GM12878 (cell line): Measurements from ENCODE around the gene PPP1R1C. TPM values are rescaled to one million over a fixed set of nuclear protein-coding genes. Genes with fewer than 3 reads are reported as not detected.

Experiments
- ATAC-seq: fragments of 200-7000 bp; cut with Tn5 transposase; 3 replicates; pipeline ENCODE4 v1.9.1; 2020; ENCODE audit warnings: mild to moderate bottlenecking, moderate library complexity
- BruUV-seq: library from RNA; stranded (reverse); fragments of 400-500 nt; replicated peaks from 2 replicates; lab custom pipeline; 2021; lab: Mats Ljungman, UMichigan
- CTCF ChIA-PET: fragments of 300-600 bp; sonication (Branson Sonifier 250); formaldehyde crosslinking; extraction: SDS; loops from one replicate; lab custom pipeline; 2021; ENCODE audit warnings: inconsistent platforms; lab: Yijun Ruan, JAX
- POLR2A ChIA-PET: fragments of 350-600 bp; formaldehyde crosslinking; extraction: SDS; loops from one replicate; lab custom pipeline; 2021; ENCODE audit warnings: inconsistent platforms; lab: Charles Lee
- RAD21 ChIA-PET: fragments of 300-600 bp; sonication (Branson Sonifier 250); formaldehyde crosslinking; loops from one replicate; lab custom pipeline; 2023; ENCODE audit warnings: antibody characterized with exemption; ENCODE audit not compliant: unreplicated experiment; lab: Charles Lee
- SMC1A ChIA-PET: fragments of 300-600 bp; sonication (Branson Sonifier 250); formaldehyde crosslinking; loops from one replicate; lab custom pipeline; 2023; ENCODE audit not compliant: unreplicated experiment, uncharacterized antibody; lab: Charles Lee
- DNase-seq: peaks from one replicate; pipeline ENCODE4 v3.0.0-alpha.2; 2011; ENCODE audit warnings: low read depth, low spot score
- FAIRE-seq: peaks from 3 replicates; lab custom pipeline; 2011; peaks lifted over from hg19 to GRCh38; lab: Jason Lieb, UNC
- H2AFZ ChIP-seq: 2 replicates; pipeline ENCODE4 v1.6.0; 2011; ENCODE audit warnings: low read depth, low read length, control low read depth; ENCODE audit not compliant: control insufficient read depth
- H3K27ac ChIP-seq: 2 replicates; pipeline ENCODE4 v1.5.1; 2011; ENCODE audit warnings: control low read depth; ENCODE audit not compliant: control insufficient read depth, insufficient read depth
- H3K27me3 ChIP-seq, 2 experiments: replicated peaks in 1 of 2; 2 replicates each; pipeline versions ENCODE4 v1.6.0 to v1.6.1; 2011; ENCODE audit warnings: low read length in 1 of 2; ENCODE audit not compliant: control insufficient read depth in 2 of 2, insufficient read depth in 2 of 2
- H3K36me3 ChIP-seq, 2 experiments: 2 replicates each; pipeline ENCODE4 v1.5.1; 2011; ENCODE audit warnings: low read length in 1 of 2; ENCODE audit not compliant: control insufficient read depth in 2 of 2, insufficient read depth in 2 of 2
- H3K4me1 ChIP-seq: 2 replicates; pipeline ENCODE4 v1.6.1; 2011; ENCODE audit warnings: mild to moderate bottlenecking, low read length, moderate library complexity, mixed read lengths; ENCODE audit not compliant: control insufficient read depth, insufficient read depth
- H3K4me2 ChIP-seq: 2 replicates; pipeline ENCODE4 v1.6.0; 2011; ENCODE audit warnings: control low read depth; ENCODE audit not compliant: control insufficient read depth, insufficient read depth
- H3K4me3 ChIP-seq: fragments of 200-600 bp; sonication (generic); 2 replicates; pipeline ENCODE4 v1.5.1; 2016
- H3K79me2 ChIP-seq: 2 replicates; pipeline ENCODE4 v1.6.0; 2011; ENCODE audit warnings: low read length; ENCODE audit not compliant: control insufficient read depth, insufficient read depth
- H3K9ac ChIP-seq: 2 replicates; pipeline ENCODE4 v1.8.0; 2011; ENCODE audit warnings: low read length, control low read depth, mixed read lengths; ENCODE audit not compliant: control insufficient read depth, insufficient read depth
- H3K9me3 ChIP-seq: replicated peaks from 3 replicates; pipeline ENCODE4 v1.5.1; 2011; ENCODE audit warnings: mild to moderate bottlenecking, low read length; ENCODE audit not compliant: control insufficient read depth, insufficient read depth
- H4K20me1 ChIP-seq: 2 replicates; pipeline ENCODE4 v1.6.0; 2011; ENCODE audit not compliant: control insufficient read depth, insufficient read depth
- ASH2L ChIP-seq: fragments of 300-600, 200-600 bp; sonication (generic); IDR thresholded peaks from 2 replicates; pipeline ENCODE4 v1.6.1; 2017; ENCODE audit warnings: low read depth, mild to moderate bottlenecking, borderline replicate concordance
- ATF7 ChIP-seq: fragments of 450-650 bp; IDR thresholded peaks from 2 replicates; pipeline ENCODE4 v1.6.1; 2016; ENCODE audit warnings: low read depth, mild to moderate bottlenecking
- GABPA ChIP-seq: IDR thresholded peaks from 2 replicates; pipeline ENCODE4 v1.6.1; 2014; ENCODE audit warnings: antibody characterized with exemption, low read depth, mild to moderate bottlenecking, inconsistent platforms
- GATAD2B ChIP-seq: fragments of 450-650 bp; conservative IDR thresholded peaks from 2 replicates; pipeline ENCODE4 v1.6.1; 2017; ENCODE audit warnings: low read depth, mild to moderate bottlenecking, moderate library complexity
- KLF5 ChIP-seq: fragments of 450-650 bp; IDR thresholded peaks from 2 replicates; pipeline ENCODE4 v1.6.1; 2014; ENCODE audit warnings: mild to moderate bottlenecking; ENCODE audit not compliant: partially characterized antibody
- NBN ChIP-seq: fragments of 450-650 bp; IDR thresholded peaks from 2 replicates; pipeline ENCODE4 v1.6.1; 2016
- PML ChIP-seq: IDR thresholded peaks from 2 replicates; pipeline ENCODE4 v1.6.1; 2012; ENCODE audit warnings: low read length, inconsistent platforms
- SMARCA5 ChIP-seq: fragments of 450-650 bp; IDR thresholded peaks from 2 replicates; pipeline ENCODE4 v1.6.1; 2017; ENCODE audit warnings: mild to moderate bottlenecking
- STAT1 ChIP-seq: fragments of 450-650 bp; conservative IDR thresholded peaks from 2 replicates; pipeline ENCODE4 v1.6.1; 2014; ENCODE audit warnings: antibody characterized with exemption, mild to moderate bottlenecking
- USF1 ChIP-seq: IDR thresholded peaks from 2 replicates; pipeline ENCODE4 v1.6.1; 2011; ENCODE audit warnings: borderline replicate concordance, low read depth, mild to moderate bottlenecking, moderate library complexity, mixed read lengths, low read length; ENCODE audit not compliant: insufficient read depth; ENCODE audit errors: extremely low read length
- ZNF24 ChIP-seq: fragments of 450-650 bp; IDR thresholded peaks from 2 replicates; pipeline ENCODE4 v1.6.1; 2017; ENCODE audit warnings: antibody characterized with exemption, mild to moderate bottlenecking
- ZNF622 ChIP-seq: fragments of 450-650 bp; IDR thresholded peaks from 2 replicates; pipeline ENCODE4 v1.6.1; 2017; ENCODE audit warnings: mild to moderate bottlenecking, inconsistent platforms
- WGBS: methylation state at CpG from one replicate; pipeline ENCODE4 v1.1.6; 2016; ENCODE audit warnings: low lambda C conversion rate; ENCODE audit not compliant: insufficient replicate concordance, insufficient coverage; ENCODE audit errors: missing lambda C conversion rate; 5-methylcytosine and 5-hydroxymethylcytosine counted together
- in situ Hi-C: fragments of 300-500 bp; cut with MboI; formaldehyde crosslinking; loops from 9 replicates; pipeline ENCODE4 v1.14.3; 2018; ENCODE audit warnings: mixed read lengths
- intact Hi-C: fragments of 100-400 bp; cut with micrococcal nuclease; formaldehyde crosslinking; loops from one replicate; pipeline ENCODE4 v1.14.2; 2022; ENCODE audit not compliant: unreplicated experiment
- polyA plus RNA-seq, 11 experiments: library from polyadenylated mRNA; depleted of rRNA in 4 of 11; unstranded in 6 of 11; stranded (reverse) in 5 of 11; fragments of >200 nt; fragmentation: Nextera tagmentation in 4 of 11; fragmentation: Illumina TruSeq in 1 of 11; extraction: Ambion mirVana in 4 of 11; extraction: Trizol in 1 of 11; gene quantifications; 1 replicate in 1 of 11; 2 replicates in 10 of 11; pipeline versions ENCODE4 v1.2.1 to v1.2.3, GENCODE V29; 2011 to 2016; ENCODE audit warnings: inconsistent platforms in 2 of 11, missing spikeins in 2 of 11, low read depth in 1 of 11
- total RNA-seq, 4 experiments: library from RNA; depleted of rRNA in 3 of 4; stranded (reverse); fragments of >200 nt in 3 of 4; fragmentation: Illumina TruSeq in 1 of 4; extraction: Trizol in 1 of 4; gene quantifications; 2 replicates each; pipeline versions ENCODE4 v1.2.1 to v1.2.3, GENCODE V29; 2013 to 2021
- TF ChIP-seq, protein P1 (sequence below): fragments of 450-650 bp; IDR thresholded peaks from 2 replicates; pipeline ENCODE4 v1.6.1; 2017; ENCODE audit warnings: low read depth, mild to moderate bottlenecking, moderate library complexity
- TF ChIP-seq, protein P2 (sequence below): IDR thresholded peaks from 2 replicates; pipeline ENCODE4 v1.6.1; 2011; ENCODE audit warnings: low read depth, mild to moderate bottlenecking, low read length, moderate library complexity, borderline replicate concordance; ENCODE audit errors: extremely low read depth
- TF ChIP-seq, protein P3 (sequence below): IDR thresholded peaks from 2 replicates; pipeline ENCODE4 v1.6.1; 2012; ENCODE audit warnings: low read depth, low read length, improper control_type of control experiment
- TF ChIP-seq, protein P4 (sequence below): fragments of 450-650 bp; IDR thresholded peaks from 2 replicates; pipeline ENCODE4 v1.6.1; 2018; ENCODE audit warnings: mild to moderate bottlenecking, low read depth, moderate library complexity; ENCODE audit not compliant: partially characterized antibody

Gene PPP1R1C
- total and polyA plus RNA-seq, 10 of the 15 experiments (the other 5 are each of a cell fraction or from before 2014, with no cell fraction given) = 0.11 TPM; not detected in 9

DNA sequence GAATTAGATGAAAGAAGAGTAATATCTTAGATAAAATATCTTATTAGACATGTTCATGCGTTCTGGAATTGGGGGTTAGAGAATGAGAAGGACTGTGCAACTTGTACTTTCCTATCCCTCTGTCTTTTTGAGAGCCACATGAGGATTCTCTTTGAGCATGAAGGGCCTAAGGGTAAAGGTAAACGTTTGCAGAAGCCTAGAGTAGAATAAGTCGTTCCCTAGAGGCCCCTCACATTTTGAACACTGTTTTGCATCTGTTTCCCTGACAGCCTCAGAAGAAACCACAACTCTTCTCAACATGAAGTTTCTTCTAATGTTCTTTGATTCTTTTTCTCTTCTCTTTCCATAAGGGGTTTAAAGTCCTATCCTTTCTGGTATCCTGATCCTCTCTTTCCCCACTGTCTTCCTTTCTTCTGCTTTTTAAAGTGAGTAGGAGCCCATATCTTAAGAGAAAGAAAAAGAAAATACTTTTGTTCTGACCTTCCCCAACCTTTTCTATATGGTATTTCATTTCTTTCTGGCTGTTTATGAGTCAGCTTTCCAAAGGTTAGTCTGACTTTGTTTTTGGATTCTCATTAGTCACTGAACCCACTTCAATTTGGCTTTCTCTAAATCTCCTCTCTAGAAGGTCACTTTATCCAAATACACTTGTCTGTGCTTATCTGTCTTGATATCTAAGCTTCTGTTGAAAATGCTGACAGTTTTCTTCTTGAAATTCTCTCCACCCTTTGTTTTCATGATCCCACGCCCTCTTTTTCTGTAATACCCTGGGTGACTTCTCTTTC lies 34.8 kb downstream of the PPP1R1C start:
- Histone ChIP-seq H3K9me3 (no peaks in the 10 kb centered on the region), H3K27ac (no peak overlapping the region), H3K4me1 (no peaks in the 10 kb centered on the region), H3K27me3 (no peaks in the 10 kb centered on the region; a peak in 2 of 4 replicates), H3K4me3 (no peak overlapping the region), H3K79me2 (no peaks in the 10 kb centered on the region), H3K36me3 (no peaks in the 10 kb centered on the region), H3K9ac (no peak overlapping the region), H2AFZ (no peak overlapping the region), H4K20me1 (no peaks in the 10 kb centered on the region), H3K4me2 (no peak overlapping the region)
- intact Hi-C loops = no loop called here
- SMC1A ChIA-PET = interaction anchor here (1.5 kb wide), 1 partner anchor 242 kb away, joined by 4 read pairs; no protein-coding TSS in a partner anchor
- FAIRE-seq = no peak
- WGBS = 1% methylated on average over 4 of the region's 4 CpGs
- TF ChIP-seq, protein P1, sequence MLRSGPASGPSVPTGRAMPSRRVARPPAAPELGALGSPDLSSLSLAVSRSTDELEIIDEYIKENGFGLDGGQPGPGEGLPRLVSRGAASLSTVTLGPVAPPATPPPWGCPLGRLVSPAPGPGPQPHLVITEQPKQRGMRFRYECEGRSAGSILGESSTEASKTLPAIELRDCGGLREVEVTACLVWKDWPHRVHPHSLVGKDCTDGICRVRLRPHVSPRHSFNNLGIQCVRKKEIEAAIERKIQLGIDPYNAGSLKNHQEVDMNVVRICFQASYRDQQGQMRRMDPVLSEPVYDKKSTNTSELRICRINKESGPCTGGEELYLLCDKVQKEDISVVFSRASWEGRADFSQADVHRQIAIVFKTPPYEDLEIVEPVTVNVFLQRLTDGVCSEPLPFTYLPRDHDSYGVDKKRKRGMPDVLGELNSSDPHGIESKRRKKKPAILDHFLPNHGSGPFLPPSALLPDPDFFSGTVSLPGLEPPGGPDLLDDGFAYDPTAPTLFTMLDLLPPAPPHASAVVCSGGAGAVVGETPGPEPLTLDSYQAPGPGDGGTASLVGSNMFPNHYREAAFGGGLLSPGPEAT = no peak
- no peak for TF ChIP-seq USF1
- no peak for TF ChIP-seq SMARCA5
- no peak for TF ChIP-seq KLF5
- no peak for TF ChIP-seq ZNF622
- TF ChIP-seq ATF7 = no peak
- no peak for TF ChIP-seq PML
- TF ChIP-seq, protein P2, sequence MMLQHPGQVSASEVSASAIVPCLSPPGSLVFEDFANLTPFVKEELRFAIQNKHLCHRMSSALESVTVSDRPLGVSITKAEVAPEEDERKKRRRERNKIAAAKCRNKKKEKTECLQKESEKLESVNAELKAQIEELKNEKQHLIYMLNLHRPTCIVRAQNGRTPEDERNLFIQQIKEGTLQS = no peak
- TF ChIP-seq, protein P3, sequence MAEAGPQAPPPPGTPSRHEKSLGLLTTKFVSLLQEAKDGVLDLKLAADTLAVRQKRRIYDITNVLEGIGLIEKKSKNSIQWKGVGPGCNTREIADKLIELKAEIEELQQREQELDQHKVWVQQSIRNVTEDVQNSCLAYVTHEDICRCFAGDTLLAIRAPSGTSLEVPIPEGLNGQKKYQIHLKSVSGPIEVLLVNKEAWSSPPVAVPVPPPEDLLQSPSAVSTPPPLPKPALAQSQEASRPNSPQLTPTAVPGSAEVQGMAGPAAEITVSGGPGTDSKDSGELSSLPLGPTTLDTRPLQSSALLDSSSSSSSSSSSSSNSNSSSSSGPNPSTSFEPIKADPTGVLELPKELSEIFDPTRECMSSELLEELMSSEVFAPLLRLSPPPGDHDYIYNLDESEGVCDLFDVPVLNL = no peak
- no peak for TF ChIP-seq GATAD2B
- TF ChIP-seq, protein P4, sequence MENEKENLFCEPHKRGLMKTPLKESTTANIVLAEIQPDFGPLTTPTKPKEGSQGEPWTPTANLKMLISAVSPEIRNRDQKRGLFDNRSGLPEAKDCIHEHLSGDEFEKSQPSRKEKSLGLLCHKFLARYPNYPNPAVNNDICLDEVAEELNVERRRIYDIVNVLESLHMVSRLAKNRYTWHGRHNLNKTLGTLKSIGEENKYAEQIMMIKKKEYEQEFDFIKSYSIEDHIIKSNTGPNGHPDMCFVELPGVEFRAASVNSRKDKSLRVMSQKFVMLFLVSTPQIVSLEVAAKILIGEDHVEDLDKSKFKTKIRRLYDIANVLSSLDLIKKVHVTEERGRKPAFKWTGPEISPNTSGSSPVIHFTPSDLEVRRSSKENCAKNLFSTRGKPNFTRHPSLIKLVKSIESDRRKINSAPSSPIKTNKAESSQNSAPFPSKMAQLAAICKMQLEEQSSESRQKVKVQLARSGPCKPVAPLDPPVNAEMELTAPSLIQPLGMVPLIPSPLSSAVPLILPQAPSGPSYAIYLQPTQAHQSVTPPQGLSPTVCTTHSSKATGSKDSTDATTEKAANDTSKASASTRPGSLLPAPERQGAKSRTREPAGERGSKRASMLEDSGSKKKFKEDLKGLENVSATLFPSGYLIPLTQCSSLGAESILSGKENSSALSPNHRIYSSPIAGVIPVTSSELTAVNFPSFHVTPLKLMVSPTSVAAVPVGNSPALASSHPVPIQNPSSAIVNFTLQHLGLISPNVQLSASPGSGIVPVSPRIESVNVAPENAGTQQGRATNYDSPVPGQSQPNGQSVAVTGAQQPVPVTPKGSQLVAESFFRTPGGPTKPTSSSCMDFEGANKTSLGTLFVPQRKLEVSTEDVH = no peak
- no peak for TF ChIP-seq ZNF24
- no peak for TF ChIP-seq STAT1
- TF ChIP-seq NBN = no peak
- no peak for TF ChIP-seq ASH2L
- TF ChIP-seq GABPA = no peak
- RAD21 ChIA-PET = no interaction called here
- POLR2A ChIA-PET = no interaction called here
- in situ Hi-C loops = no loop called here
- DNase-seq = no peak
- CTCF ChIA-PET = interaction anchor here (1.1 to 1.3 kb wide), 2 partner anchors 57 to 59 kb away, joined by 3 to 4 read pairs; no protein-coding TSS in a partner anchor
- no TSS peak for BruUV-seq
- no peak for ATAC-seq
